T47D (cell line): ENCODE measurements around the gene ANTXRL.
"Not testable (repeated sequence)": the region's sequence is repeated elsewhere in the genome, so short reads cannot be mapped to it uniquely, and the experiment has no call there.

Experiments used
- DNase-seq, 2 experiments: peaks; one replicate each; pipeline versions ENCODE4 v3.0.0 to v3.0.0-alpha.2; 2011 to 2012; ENCODE audit warnings: low read depth in 1 of 2, low spot score in 1 of 2
- JUND ChIP-seq: IDR thresholded peaks from 2 replicates; pipeline ENCODE4 v1.6.1; 2012; ENCODE audit warnings: low read depth
- in situ Hi-C: cut with HindIII; loops from 2 replicates; pipeline ENCODE4 v1.10.0; 2016; ENCODE audit warnings: low sequenced_read_pairs, low pct_unique_long_range_greater_than_20kb

ANTXRL gene

DNA sequence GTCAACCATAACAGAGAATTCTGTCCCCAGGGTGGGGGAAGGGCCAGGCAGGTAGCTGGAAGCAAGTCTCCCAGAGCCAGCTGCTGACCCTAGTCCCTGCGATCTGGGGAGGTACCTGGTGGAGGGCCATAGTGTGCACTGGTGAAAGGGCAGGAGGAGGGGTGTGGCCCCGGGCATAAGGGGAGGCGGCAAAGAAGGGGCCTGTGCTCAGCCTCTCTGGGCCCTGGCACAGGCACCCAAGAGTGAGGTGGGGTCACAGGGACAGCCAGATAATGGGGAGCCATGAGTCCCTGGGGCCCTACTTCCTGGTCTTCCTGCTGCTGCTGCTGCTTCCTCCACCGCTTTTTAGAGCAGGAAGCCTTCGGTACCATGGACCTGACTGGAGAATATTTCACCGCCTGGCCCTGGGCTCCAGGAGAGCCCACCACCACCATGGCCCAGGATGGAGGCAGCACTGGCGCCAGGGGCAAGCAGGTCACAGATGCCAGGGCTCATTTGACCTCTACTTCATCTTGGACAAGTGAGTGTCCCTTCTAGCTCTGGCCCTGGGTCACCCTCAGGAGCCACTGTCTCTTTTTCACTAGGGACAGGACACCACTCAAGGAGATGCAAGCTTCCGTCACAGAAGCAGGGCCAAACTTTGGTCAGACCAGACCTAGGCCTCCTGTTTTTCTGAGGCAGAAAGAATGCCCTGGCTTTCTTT is at the start of gene ANTXRL:
TSS of gene ANTXRL (plus strand) at position 7 of the 703 bp plus-strand sequence. CDS start at position 273, 266 bp downstream.
- in situ Hi-C loops, result no loop called here
- TF ChIP-seq JUND, result no peak
- no peak for DNase-seq

DNA sequence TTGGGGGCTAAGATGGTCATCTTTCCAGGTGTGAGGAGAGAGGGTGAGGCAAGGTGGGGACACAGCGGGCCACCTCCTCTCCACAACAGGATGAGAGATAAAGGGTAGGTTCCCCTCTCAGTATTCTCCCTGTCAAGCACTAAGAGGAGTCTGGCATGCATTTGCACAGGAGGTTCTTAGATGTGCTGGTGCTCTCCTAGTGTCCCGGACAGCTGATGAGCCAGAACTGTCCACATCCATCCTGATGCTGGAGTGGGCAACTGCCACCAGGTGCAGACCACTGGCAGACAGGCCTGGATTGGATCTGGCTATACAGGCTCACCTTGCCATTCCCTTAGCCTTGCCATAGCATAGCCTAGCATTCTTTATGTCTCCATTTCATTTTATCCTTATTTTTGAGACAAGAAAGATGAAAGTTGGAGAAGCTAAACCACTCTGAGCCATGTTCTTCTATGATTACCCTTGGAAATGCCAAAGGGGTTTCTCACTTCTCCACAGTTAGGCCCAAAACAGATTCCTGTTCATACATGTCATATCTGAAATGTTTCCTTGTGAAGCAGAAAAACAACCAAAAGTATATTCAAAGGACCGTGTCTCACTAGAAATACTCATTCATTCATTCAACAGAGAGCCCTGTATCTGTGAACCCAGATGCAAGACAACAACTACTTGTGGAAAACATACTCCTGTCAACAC is 48.8 kb upstream of the ANTXRL start:
- TF ChIP-seq JUND, result no peak
- in situ Hi-C loops, result no loop called here
- DNase-seq, result no peak

DNA sequence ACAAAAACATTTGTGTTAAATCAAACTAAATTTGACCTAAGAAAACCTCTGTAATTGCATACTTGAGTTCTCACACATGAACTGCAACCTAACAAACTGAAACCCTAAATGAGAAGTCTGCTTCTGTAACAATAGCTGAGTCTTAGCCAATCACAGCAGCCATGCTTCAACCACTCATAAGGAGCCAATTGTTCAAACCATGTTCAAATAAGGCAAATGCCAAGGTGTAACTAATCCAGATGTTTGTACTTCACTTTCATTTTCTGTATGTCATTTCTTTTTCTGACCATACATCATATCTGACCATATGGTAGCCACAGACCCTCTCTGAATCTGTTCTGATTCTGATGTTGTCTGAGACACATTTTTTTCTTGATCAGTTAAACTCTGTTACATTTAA is 47.5 kb upstream of the ANTXRL start:
- no peak for TF ChIP-seq JUND
- in situ Hi-C loops, result no loop called here
- no peak for DNase-seq

DNA sequence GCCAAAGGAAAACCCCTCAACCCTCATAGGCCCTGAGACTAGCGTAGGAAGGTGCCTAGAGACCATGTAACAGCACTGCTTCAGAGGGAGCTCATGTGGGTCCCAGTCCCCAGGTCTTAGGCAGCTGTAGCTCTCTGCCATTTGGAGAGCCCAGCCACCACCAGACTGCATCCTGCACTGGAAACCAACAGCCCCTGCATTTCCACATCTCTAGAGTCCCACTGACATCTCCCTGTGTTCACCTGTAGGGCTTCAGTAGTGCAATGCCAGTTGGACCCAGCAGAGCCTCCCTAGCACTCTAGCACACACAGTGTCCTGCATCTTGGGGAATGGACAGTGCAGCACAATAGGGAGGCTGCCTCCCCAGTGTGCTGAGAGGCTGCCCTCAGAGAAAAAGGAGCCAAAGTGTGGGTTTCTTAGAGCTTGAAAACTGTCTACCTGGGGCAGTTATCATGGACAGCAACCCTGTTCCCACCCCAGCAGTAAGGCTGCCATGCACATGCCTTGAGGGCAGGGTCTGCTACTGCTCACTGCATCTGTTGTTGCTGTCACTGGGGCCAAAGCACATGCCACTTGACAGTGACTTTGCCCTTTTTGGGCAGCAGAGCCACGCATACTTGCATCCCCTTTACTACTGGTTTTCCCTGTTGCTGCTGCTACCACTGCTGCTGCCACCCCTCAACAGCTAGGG is 46.7 kb upstream of the ANTXRL start:
- in situ Hi-C loops, result no loop called here
- no peak for DNase-seq
- TF ChIP-seq JUND, result no peak

DNA sequence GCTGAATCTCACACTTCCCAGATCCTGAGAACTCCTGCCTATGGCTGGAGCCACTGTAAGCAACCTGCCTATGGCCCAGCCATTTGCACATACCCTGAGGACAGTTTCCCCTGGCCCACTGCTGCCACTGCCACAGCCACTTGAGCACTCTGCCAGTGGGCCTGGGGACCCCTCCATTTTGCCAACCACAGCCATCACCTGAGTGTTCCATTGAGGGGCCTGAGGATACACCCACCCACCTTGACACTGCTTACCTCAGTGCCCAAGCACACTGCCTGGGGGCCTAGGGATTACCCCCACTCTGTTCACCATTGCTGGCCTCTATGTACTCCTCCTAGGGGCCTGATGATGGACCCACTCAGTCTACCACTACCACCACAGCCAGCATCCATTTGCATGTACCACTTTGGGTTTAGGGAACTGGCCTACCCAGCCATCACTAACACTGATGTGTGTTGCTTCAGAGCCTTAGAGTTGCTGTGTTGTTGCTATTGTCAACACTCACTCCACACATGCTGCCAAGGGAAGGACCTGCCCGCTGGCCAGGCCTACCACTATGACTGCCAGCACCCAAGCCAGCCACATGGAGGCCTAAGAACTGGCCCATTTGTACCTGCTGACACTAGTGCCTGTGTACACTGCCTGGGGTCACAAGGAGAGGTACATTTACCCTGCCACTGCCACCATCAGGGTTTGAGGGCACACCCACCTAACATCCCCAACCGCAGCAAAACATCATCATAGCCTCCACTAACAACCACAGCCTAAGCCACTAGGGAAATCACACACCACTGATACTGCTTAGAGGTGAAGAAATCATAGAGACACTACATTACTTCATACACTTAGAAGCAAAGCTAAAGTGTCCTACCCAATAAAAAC is 45.9 kb upstream of the ANTXRL start:
- TF ChIP-seq JUND, result no peak
- no peak for DNase-seq
- in situ Hi-C loops, result no loop called here

DNA sequence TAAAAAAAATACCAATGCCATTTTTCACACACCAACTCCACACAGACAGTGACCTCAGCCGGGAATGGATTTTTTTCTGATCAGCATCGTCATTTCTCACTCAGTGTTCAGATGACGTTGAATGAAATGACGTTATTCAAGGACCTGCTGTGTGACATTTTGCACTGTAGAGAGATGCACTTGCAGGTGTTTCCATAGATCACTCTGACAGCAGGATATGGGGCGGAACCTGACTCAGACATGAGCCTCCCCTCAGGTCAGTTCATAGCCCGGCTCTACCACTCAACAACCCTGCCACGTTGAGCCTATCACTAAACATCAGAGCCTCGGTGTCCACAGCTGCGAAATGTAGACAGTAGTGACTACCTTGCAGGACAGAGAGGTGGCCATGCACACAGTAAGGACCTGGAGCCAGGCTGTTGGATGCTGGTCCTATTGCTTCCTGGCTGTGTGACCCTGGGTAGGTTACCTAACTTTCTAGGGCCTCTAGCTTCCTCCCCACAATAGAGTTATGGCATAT is 41.4 kb upstream of the ANTXRL start:
- in situ Hi-C loops, result no loop called here
- TF ChIP-seq JUND, result no peak
- no peak for DNase-seq

DNA sequence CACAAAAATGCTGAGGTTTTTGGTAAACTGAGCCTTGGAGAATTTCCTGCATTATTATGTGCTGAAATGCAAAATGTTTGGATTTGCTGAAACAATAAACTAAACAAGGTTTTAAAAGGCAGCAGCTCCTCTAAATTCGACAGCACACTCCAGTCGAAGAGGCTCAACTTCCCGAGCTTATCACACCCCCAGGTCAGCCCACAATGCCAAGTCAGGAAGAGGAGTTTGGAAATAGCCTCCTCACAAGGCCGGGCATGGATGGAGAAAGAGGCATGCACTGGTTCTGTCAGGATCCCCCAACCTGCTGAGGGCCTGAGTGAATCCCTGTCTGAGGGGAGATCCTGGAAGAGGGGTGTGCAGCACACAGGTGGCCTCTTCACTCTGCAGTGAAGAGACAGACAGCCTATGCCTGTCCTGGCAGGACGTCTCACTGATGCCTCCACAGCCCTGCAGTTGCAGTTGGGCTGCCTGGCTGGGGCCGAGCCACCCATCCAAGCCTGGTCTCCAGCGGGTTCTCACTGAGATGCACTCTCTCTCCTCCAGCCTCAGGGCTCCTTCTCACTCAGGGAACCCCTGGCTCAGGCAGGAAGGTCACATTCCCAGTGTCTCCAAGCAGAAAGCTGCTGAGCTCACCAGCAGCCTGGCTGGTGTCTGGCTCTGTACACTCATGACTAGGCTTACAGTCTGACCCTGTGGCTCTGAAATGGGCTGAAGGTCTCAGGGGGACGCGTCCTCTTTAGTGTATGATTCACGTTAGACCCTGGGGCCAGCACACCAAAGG is 40.2 kb upstream of the ANTXRL start:
- DNase-seq, in situ Hi-C loops: not testable (repeated sequence)

DNA sequence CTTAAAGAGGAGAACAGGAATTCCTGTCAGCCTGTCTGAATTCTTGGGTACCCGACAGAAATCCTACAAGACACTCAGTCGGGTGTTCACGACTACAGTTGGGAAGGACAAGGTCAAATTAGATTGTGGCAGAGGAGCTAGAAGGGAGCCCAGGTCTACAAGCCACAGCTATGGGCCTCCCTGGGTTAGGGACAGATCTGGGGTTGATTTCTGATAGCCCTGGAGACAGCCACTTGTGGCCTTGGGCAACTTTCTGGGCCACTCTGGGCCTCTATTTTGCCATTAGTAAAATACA is 39.7 kb upstream of the ANTXRL start:
- in situ Hi-C loops, result no loop called here
- TF ChIP-seq JUND, result no peak

DNA sequence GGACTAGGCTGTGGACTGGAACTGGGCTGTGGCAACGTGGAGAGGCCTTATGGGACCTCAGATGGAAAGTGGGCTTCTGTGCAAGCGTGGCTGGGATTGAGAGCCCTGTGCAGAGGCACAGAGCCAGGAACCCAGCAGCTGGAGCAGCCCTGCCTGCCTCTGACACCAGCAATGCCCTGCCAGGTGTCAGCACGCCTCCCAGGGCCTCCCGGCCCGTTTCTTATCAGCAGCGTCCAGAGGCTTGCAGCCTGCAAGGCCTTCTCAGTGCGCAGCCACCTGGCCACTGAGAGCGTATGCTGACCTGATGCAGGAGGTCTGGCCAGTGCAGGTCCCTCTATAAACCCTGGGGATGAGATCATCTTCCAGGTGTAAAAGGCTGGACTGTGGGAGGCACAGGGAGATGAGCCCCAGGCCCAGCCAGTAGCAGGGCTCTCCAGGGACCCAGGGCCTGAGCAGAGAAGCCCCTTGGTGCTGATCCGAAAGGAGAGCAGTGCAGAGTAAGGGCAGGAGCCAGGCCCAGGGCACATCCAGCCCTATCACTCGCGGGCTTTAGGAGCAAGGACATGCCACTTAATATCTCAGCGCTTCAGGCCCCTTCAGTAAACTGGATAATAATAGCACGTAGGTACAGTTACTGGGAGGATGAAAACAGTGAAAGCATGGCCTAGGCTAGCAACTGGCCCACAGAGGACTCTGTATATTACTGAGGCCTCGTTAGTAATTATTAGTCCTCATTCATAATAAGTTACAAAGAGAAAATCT is 38.8 kb upstream of the ANTXRL start:
- in situ Hi-C loops, result no loop called here
- TF ChIP-seq JUND, result no peak
- DNase-seq, result no peak

More for the DNA sequence above, 39.7 kb upstream of the ANTXRL start:
- DNase-seq, result no peak

DNA sequence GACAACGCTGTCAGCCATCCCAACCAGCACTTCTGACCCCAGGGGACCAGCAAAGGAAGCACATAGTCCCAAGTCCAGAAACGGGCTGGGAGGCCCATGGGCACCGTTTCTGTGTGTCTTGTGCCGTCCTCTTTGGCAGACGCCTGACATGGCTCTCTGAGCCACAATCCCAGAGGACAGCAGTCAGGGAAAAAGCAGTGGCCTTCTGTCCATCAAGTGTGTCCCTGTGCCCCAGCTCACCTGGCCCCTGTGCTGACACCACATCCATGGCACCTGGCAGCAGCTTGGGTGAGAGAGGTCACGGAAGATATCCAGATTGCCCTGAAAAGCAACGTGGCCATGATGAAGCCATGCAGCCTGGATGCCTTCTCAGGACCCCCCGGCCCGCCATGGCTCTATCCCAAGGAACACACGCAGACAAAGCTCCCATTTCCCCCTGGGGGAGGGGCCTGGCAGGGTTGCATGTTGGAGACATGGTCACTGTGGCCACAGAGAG is 38.1 kb upstream of the ANTXRL start:
- in situ Hi-C loops, result no loop called here

DNA sequence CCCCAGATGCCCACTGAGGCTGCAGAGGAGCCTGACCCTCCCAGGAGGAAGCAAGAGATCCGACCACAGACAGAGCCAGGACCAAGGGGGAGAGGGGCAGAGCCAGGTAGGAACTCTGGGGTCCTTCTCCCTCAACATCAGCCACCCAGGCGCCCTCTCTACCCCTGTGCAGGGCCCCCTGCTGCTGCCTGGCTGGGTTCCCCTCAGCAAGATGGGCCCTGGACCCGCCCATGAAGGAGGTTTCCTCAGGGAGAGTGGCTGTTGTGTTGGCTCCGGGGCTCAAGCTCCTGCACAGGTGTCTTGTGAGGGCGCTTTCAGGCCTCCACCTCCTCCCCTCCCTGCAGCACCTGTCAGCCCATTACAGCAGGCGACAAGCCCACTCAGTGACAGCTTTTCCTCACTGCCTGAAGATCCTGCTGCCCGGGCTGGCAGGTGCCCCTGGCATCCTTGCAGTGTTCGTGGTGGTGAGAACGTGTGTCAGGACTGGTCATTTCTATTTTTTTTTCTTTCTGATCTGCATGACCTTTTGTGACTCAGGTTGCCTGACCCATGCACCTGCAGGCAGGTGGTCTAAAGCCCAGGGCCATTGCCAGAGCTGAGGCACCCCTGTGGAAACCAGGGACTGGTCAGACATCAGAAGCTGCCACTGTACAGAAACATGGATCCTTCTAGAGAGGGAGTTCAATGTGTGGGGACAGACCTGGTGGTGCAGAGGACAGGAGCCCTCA is 37.0 kb upstream of the ANTXRL start:
- DNase-seq, in situ Hi-C loops: not testable (repeated sequence)

More for the DNA sequence above, 38.1 kb upstream of the ANTXRL start:
- DNase-seq, result no peak
- no peak for TF ChIP-seq JUND
